ENCODE data around the gene BLNK. TPM values are rescaled to one million over a fixed set of nuclear protein-coding genes. Genes with fewer than 3 reads are reported as not detected.

Gene BLNK
- total and polyA plus RNA-seq, 9 of the 15 experiments (the other 6 are each of a cell fraction or from before 2014, with no cell fraction given) = not detected

DNA sequence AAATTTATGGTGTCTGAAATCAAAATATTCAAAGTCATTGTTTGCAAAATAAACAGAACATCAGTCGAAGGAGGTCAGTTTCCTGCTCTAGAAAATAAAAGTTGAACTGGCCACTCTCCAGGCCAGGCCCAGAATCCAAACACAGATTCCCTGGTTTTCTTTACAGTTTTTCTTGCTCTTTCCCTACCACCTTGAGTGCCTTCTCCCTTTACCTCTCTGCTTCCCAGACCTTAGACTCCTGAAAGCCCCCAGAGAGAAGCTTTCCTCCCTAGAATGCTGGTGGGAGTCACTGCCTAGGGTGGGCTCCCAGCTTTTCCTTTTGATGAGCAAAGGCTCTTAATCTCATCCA is 38.9 kb upstream of the BLNK start (continued):
- TF ChIP-seq, protein P1, sequence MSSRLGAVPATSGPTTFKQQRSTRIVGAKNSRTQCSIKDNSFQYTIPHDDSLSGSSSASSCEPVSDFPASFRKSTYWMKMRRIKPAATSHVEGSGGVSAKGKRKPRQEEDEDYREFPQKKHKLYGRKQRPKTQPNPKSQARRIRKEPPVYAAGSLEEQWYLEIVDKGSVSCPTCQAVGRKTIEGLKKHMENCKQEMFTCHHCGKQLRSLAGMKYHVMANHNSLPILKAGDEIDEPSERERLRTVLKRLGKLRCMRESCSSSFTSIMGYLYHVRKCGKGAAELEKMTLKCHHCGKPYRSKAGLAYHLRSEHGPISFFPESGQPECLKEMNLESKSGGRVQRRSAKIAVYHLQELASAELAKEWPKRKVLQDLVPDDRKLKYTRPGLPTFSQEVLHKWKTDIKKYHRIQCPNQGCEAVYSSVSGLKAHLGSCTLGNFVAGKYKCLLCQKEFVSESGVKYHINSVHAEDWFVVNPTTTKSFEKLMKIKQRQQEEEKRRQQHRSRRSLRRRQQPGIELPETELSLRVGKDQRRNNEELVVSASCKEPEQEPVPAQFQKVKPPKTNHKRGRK (tag; IDR thresholded peaks at IDR 0.05) = no peak
- TF ChIP-seq PRPF4 (IDR thresholded peaks at IDR 0.05; ENCODE audit: insufficient read depth, low read depth, low read length, poor library complexity, severe bottlenecking) (no peak), NFRKB (IDR thresholded peaks at IDR 0.05; ENCODE audit: low read depth) (no peak), TEAD4 (IDR thresholded peaks at IDR 0.05; ENCODE audit: low read length) (no peak), TEAD4 (CRISPR knock-in tag; IDR thresholded peaks at IDR 0.05; ENCODE audit: borderline replicate concordance) (no peak)
- TF ChIP-seq, protein P2, sequence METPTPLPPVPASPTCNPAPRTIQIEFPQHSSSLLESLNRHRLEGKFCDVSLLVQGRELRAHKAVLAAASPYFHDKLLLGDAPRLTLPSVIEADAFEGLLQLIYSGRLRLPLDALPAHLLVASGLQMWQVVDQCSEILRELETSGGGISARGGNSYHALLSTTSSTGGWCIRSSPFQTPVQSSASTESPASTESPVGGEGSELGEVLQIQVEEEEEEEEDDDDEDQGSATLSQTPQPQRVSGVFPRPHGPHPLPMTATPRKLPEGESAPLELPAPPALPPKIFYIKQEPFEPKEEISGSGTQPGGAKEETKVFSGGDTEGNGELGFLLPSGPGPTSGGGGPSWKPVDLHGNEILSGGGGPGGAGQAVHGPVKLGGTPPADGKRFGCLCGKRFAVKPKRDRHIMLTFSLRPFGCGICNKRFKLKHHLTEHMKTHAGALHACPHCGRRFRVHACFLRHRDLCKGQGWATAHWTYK (CRISPR knock-in tag; IDR thresholded peaks at IDR 0.05) = no peak

DNA sequence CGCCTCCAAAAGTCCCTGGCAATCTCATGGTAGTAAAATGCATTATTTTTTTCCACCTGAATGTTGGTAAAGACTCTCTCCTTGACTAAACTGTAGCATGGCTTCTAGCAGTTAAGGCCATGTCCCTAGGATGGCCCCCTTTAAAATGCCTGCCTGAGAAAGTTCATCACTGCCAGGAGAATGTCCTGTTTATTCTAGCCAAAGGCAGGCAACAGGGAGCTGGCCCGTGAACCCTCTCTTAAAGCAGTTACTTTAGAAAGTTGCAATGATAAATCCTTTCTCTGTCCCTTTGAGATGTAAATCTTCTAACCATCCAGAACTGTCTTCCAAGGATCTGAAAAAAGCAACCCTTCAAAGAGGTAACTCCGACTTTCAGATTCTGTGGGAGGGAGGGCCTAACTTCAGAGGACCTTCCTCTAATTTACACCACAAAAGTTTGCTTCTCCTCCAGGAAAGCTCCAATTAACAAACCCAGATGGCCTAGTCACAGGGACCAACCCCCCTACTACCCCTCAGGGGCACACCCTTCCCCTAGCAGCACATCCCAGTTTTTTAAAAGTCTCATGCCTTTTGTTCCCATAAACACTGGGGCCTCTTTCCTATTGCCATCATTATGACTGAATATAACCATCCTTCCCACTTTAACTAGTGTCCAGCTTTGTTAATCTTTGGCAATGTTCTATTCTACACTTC is 38.4 kb upstream of the BLNK start:
- H3K9ac ChIP-seq (ENCODE audit: insufficient read depth in 1 of 2, low read depth in 2 of 2, low read length in 2 of 2) = no peak overlapping the region
- 0% methylated on average over 3 of the region's 3 CpGs for WGBS (ENCODE audit: insufficient coverage, low coverage, missing lambda C conversion rate)
- in situ Hi-C loops (cut with MboI) (no loop called here), intact Hi-C loops (cut with micrococcal nuclease) (no loop called here)
- H3K36me3 ChIP-seq (ENCODE audit: control insufficient read depth, insufficient read depth, low read length) = no peaks in the 10 kb centered on the region
- POLR2A ChIA-PET = interaction anchor here (0.6 kb wide), 1 partner anchor 24 kb away, joined by 3 read pairs; no protein-coding TSS in a partner anchor
- no TSS peak for BruUV-seq (replicated peaks)
- DNase-seq (ENCODE audit: extremely low read depth in 1 of 4, low spot score in 3 of 4) = no peak
- ATAC-seq = no peak
- H3K4me2 ChIP-seq (ENCODE audit: insufficient read depth, low read length) = no peak overlapping the region
- no peaks in the 10 kb centered on the region for H4K20me1 ChIP-seq (replicated peaks; ENCODE audit: control insufficient read depth, insufficient read depth, low read length)
- peaks cover 0 to 5% of the 10 kb centered on the region in 2 experiments; a peak in 3 of 5 replicates for H3K27me3 ChIP-seq (ENCODE audit: control insufficient read depth in 2 of 2, insufficient read depth in 2 of 2, low read length in 2 of 2)
- H3K9me1 ChIP-seq (ENCODE audit: control insufficient read depth, insufficient read depth, low read length) = no peaks in the 10 kb centered on the region
- no peaks in the 10 kb centered on the region for H3K79me2 ChIP-seq (ENCODE audit: control insufficient read depth, insufficient read depth, low read length)
- CTCF ChIA-PET (ENCODE audit: low intra/inter-chr PET ratio) = no interaction called here
- H3K4me3 ChIP-seq = no peak overlapping the region
- H3K9me3 ChIP-seq (replicated peaks; ENCODE audit: control insufficient read depth, insufficient read depth, low read depth, low read length) = no peaks in the 10 kb centered on the region
- FAIRE-seq = no peak
- no peak overlapping the region for H3K27ac ChIP-seq (ENCODE audit: extremely low read depth, low read depth, low read length)
- H2AFZ ChIP-seq (ENCODE audit: low read depth, low read length) = no peak overlapping the region
- H3K4me1 ChIP-seq (replicated peaks in 1 of 2; ENCODE audit: control insufficient read depth in 2 of 2, insufficient read depth in 2 of 2, low read length in 2 of 2) = no peaks in the 10 kb centered on the region
- TF ChIP-seq, protein P3, sequence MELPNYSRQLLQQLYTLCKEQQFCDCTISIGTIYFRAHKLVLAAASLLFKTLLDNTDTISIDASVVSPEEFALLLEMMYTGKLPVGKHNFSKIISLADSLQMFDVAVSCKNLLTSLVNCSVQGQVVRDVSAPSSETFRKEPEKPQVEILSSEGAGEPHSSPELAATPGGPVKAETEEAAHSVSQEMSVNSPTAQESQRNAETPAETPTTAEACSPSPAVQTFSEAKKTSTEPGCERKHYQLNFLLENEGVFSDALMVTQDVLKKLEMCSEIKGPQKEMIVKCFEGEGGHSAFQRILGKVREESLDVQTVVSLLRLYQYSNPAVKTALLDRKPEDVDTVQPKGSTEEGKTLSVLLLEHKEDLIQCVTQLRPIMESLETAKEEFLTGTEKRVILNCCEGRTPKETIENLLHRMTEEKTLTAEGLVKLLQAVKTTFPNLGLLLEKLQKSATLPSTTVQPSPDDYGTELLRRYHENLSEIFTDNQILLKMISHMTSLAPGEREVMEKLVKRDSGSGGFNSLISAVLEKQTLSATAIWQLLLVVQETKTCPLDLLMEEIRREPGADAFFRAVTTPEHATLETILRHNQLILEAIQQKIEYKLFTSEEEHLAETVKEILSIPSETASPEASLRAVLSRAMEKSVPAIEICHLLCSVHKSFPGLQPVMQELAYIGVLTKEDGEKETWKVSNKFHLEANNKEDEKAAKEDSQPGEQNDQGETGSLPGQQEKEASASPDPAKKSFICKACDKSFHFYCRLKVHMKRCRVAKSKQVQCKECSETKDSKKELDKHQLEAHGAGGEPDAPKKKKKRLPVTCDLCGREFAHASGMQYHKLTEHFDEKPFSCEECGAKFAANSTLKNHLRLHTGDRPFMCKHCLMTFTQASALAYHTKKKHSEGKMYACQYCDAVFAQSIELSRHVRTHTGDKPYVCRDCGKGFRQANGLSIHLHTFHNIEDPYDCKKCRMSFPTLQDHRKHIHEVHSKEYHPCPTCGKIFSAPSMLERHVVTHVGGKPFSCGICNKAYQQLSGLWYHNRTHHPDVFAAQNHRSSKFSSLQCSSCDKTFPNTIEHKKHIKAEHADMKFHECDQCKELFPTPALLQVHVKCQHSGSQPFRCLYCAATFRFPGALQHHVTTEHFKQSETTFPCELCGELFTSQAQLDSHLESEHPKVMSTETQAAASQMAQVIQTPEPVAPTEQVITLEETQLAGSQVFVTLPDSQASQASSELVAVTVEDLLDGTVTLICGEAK (IDR thresholded peaks at IDR 0.05) = no peak
- TF ChIP-seq, protein P3 (CRISPR knock-in tag; IDR thresholded peaks at IDR 0.05) = no peak

All from K562 (cell line).